ENCODE data around the gene MLXIP.
"Not testable (repeated sequence)": the region's sequence is repeated elsewhere in the genome, so short reads cannot be mapped to it uniquely, and the experiment has no call there.

Gene MLXIP

DNA sequence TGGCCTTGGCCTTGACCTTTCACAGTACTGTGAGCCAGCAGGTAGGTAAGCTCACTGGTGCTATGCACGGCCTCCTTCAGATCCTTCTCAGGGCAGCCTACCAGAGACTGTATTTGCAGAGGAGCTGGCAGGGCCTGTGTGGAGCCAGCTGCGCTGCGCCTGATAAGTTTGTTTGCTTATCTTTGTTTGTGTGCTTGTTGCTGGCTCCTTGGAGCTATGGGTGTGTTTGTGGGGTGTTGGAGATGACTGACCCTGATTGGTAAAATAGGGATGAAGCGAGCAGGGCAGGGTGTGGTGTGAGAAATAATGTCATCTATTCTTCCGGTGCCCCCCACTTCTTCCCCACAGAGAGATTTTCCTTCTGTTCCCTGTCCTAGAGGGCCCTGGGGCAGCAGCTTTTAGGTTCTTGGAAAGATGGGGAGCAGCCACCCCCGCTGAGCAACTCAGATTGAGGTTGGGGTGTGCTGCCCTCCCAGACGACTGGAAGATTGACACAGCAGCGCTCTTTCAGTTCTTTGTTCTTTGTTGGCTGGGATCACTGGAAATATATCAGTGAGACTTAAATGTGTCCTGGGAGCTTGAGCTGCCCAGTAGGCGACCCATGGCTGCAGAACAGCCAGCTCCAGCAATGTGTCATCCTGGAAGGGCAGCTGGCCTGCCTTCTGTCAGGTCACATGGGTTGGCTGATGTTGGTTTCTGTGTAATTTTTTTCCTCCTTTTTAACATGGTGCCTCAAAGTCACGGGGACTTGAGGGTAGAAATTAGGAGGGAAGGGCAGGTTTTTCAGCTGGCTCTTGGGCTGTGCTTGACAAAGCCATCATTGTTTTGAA, 19.6 kb downstream of the MLXIP start:
- DNase-seq, result peak; percentile 49

DNA sequence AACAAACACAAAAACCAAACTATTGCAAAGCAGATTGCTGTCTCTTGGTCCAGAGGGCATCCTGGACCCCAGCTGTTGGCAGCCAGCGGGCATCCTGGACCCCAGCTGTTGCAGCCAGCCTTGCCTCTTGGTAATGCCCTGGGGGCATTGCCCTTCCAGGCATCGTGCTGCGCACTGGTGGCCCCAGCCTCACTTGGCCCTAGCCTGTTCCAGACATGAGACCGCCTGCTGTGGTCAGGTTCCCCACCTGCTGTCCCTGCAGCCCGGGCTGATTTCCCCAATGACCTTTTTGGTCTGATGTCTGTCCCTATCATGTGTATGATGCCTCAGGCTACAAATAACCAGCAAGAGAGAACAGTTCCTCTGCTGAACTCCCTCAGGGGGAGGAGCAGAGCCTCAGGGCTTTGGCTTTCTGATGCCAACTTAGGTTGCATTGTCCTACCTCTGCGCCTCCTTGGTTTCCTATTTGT, 20.8 kb downstream of the MLXIP start:
- DNase-seq, result no peak

DNA sequence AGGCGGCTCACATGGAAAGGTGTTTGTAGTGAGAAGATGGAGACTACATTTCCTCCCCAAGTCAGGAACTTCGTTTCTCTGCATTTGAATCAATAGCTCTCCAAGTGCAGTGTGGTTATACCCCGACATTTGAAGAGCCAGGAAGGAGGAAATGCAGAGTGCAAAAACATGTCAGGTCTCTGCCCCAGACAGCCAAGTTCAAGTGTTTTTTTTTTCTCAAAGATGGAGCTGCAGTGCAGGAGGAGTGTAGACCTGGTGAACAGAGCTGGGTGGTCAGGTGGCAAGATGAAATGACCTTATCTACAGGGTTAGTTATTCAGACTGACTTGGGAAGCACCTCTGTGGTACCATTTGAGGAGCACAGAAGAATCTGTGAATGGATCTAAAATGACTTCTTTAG, 21.3 kb downstream of the MLXIP start:
- no peak for DNase-seq

DNA sequence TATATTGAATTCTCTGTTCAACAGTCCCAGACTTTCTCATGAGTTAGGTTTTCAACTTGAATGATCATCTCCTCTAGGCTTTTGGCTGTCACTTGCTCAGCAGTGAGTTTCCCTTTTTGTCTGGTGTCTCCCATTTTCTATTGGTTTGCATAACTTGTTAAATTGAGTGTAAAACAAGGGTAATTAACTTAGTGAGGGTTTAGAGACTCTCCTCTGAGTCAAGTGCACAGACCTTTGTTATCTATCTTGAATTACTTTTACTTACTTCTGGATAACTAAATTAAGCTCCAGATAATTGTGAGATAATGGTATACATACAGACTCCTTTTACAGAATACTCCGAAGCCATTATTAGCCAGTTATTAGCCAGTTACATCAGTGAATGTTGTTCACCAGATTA, 22.0 kb downstream of the MLXIP start:
- no peak for DNase-seq

DNA sequence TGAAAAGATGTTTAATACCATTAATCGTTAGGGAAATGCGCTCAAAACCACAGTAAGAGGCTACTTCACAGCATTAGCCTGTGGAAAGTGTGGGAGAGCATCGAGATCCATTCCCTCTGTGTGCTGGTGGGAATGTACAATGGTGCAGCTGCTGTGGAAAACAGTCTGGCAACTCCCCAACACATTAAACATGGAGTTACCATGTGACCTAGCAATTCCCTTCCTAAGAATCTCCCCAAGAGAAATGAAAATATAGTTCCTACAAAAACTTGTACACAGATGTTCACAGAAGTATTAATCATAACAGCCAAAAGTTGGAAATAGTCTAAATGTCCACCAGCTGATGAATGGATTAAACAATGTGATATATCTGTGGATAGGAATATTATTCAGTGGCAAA, 23.8 kb downstream of the MLXIP start:
- DNase-seq, result no peak

DNA sequence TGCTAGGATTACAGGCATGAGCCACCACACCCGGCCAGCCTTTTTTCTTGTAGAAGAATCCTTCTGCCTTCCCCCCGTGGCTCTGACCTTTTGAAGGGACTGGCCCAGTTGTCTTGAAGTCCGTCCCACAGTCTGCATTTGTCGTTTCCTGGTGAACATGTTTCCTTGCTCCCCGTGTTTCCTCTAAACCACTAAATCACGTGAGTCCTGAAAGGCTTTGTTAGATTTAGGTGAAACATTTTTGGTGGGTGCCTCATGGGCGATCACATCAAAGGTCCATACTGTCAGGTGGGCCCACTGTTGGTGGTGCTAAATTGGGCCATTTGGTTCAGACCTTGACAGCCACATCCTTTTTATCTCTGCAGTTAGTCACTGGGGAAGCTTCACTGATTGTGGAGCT, 26.3 kb downstream of the MLXIP start:
- no peak for DNase-seq

DNA sequence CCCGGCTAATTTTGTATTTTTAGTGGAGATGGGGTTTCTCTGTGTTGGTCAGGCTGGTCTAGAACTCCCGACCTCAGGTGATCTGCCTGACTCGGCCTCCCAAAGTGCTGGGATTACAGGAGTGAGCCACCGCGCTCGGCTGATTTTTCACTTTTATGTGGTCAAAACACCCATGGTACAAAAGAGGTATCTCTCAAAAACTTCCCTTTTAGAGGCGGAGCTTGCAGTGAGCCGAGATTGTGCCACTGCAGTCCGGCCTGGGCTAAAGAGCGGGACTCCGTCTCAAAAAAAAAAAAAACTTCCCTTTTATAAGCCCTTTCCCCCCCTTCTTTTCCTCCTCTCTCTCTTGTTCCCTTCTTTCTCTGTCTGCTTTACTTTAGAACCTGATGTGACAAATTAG, 26.9 kb downstream of the MLXIP start:
- peak; percentile 15 for DNase-seq

DNA sequence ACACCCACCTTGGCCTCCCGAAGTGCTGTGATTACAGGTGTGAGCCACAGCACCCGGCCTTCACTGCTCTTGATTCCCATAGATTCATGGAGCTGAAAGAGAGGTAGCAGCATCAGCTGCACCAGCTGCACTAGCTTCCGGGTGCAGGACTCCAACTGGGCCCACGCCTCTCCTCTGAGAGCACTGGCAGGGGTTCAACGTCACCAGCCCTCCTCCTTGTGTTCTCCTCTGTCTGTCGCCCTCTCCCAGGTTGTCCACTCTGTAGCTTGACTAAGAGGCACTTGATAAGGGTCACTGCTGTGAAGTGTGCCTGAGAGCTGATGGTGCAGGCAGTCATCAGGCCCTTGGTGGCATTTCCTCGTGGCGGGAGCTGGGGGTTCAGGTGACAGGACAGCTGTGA, 28.3 kb downstream of the MLXIP start:
- DNase-seq, result no peak

DNA sequence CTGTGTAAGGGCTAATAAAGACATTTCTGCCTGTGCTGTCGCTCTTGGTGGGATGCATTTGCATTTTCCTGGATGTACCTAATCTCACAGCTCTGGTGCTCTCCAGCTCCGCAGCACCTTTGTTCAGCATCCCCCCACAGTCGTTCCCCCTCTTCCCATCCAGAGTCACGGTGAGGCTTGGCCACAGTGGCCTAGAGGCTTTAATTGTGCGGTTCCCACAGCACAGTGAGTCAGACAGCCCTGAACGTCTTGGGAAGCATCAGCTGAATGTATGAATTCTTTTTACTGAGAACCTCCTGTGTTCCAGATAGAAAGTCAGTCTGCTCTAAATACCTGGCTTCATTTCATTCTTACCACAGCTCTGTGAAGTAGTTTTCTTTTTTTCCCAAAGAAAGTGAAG, 28.7 kb downstream of the MLXIP start:
- no peak for DNase-seq

DNA sequence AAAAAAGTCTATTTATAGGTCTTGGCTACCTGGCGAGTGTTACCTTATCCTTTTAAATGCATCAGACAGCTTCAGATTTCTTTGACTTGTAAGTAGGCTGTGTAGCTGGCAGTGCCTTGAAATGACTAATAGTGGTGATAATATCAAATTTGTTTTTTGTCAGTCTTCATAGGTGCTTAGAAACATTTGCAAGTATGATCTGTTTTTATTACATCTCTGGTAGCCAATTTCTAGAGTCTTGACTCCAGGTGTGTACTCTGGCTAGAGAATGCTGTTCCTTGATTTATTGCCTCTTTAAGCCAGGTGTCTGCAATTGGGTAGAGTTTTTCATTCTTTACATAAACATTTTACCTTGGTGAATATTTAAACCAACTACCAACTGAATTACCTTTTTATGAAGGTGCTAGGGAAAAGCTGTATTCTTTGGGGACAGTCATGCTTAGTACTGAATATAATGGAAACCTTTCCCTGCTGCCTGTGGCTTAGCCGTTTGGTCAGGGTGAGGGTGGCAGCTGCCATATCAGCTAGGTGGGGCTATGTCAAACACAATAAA, 32.6 kb downstream of the MLXIP start:
- no peak for DNase-seq

DNA sequence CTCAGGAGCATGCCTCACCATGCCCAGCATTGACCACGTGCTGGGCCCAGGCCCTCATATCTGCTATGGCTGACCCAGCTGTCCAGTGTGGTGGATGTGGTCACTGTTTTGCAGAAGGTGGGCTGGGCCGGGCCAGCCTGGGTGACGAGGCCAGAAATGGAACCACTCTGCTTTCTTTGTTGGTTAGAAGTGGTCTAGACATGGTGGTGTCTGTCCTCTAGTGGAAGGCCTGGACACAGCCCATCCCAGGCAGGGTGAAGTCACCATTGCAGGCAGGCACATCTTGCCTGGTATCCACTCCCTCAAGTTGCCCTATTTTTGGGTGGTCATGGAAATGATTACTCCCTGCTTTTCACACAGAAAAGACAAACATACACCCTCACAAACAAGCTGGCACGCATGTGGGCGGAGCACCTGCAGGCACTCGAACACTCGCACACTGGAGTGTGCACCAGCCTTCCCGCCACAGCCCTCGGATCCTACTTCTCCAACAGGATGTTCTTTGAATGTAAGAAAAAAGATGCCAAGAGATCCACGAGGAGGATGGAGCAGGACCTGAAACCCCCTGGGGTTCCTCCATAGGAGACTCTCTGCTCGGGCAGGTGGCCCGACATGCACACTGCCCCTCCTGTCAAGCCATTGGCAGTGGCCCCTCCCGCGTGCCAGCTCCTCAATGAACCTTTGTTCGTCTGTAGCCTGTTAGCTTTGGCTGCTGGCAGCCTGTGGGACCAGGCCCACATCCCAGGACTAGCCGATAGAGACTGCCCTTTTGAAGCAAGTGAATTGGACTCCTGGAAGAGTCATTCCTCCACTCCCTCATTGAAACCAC, 38.4 kb downstream of the MLXIP start:
- DNase-seq, result peak; percentile 9

DNA sequence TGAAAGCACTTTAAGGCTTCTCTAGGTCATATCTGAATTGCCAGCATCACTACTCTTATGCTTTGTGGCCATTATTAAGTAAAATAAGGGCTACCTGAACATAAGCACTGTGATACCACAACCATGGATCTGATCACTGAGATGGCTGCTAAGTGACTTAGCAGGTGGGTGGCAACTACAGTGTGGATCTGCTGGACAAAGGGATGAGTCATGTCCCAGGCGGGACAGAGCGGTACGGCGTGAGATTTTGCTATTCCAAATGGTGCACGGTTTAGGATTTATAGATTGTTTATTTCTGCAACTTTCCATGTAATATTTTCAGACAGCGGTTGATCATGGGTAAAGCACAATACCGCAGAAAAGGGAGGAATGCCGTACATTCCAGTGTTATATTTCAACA, 39.4 kb downstream of the MLXIP start:
- no peak for DNase-seq

DNA sequence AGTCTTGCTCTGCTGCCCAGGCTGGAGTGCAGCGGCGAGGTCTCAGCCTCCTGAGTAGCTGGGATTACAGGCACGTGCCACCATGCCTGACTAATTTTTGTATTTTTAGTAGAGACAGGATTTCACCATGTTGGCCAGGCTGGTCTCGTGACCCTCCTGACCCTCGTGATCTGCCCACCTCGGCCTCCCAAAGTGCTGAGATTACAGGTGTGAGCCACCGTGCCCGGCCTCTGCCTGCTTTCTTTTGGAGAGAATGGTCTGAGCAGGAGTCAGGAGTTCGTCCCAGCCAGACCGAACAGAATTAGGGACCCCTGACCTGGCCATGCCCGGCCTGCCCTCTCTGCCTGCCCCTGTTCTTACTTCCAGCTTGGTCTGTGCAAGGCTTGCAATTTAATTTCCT, 42.8 kb downstream of the MLXIP start:
- not testable (repeated sequence) for DNase-seq

DNA sequence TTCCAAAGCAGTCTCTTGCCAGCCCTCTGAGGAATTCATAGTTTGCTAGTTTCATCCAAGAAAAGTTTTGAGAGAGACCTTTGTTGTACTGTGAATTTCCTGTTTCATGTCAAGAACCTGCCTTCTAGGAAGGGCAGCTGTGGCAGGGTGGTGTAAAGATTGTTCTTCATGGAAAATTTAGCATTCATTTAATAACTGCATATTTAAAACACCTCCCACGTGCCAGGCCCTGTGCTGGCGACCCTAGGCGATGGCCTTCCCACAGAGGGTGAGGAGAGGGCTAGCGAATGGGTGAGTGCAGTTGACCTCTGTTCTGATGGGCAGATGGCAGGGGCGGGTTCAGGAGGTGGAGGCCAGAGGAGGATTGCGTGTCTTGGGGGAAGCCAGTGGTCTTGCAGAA, 43.2 kb downstream of the MLXIP start:
- no peak for DNase-seq

DNA sequence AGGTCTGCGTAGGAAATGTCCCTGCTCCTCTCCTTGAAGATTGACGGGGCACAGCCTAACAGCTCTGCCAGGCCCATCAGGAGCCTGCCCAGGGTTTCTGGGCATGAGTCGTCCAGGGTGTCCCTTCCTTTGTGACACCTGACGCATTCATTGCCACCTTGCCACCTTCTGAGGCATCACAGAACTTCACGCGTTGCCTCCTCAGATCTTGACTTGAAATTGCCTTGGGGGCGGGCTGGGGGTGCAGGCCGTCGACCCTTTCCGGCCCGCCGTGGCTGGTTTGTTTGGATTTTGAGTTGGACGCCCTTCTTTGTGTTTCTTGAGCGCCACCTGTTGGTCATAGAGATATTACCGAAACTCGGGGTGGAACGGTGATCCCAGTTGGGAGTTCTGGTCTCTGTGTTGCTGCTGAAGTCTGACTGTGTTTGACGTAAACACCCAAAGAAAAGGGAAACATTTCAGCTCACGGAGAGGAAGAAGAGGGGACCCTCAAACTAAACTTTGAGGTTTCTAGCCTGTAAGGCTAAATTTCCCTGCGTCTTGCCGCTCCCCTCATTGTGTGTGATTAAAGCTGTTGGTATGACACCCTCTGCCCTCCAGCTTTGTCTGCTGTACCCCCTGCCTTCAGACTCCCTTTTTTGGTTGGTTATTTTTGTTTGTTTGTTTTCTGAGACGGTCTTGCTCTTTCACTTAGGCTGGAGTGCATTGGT, 44.6 kb downstream of the MLXIP start:
- peak; percentile 49 for DNase-seq

DNA sequence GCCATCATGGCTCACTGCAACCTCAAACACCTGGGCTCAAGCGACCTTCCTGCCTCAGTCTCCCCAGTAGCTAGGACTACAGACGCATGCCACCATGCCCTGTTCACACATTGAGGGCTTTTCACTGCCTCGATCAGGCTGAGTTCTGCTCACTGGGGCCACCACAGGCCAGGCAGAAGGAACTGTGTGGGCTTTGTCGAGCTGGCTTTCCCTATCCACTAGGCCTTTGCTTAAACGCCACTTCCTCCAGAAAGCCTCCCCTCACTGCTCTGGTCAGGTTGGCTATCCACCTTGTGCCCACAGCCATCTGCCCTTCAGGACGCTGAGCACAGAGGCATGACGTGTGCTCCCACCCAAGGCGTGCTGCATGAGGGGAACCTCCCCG, 45.2 kb downstream of the MLXIP start:
- no peak for DNase-seq

DNA sequence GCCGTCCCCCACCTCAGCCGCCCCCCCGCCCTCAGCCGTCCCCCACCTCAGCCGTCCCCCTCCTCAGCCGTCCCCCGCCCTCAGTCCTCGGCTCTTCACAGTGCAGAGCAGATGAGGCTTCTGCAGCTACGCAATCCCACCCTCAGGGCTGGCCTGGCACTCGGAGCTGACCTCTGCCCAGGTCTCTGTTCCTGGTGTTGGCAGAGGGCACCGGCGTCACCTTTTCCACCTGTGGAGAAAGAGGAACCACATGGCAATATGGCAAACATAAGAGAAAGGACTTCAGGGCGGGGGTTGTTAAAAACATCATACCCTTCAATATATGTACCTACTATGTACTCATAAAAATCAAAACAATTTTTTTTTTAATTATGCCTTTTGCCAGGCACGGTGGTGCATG, 45.8 kb downstream of the MLXIP start:
- DNase-seq, result no peak

DNA sequence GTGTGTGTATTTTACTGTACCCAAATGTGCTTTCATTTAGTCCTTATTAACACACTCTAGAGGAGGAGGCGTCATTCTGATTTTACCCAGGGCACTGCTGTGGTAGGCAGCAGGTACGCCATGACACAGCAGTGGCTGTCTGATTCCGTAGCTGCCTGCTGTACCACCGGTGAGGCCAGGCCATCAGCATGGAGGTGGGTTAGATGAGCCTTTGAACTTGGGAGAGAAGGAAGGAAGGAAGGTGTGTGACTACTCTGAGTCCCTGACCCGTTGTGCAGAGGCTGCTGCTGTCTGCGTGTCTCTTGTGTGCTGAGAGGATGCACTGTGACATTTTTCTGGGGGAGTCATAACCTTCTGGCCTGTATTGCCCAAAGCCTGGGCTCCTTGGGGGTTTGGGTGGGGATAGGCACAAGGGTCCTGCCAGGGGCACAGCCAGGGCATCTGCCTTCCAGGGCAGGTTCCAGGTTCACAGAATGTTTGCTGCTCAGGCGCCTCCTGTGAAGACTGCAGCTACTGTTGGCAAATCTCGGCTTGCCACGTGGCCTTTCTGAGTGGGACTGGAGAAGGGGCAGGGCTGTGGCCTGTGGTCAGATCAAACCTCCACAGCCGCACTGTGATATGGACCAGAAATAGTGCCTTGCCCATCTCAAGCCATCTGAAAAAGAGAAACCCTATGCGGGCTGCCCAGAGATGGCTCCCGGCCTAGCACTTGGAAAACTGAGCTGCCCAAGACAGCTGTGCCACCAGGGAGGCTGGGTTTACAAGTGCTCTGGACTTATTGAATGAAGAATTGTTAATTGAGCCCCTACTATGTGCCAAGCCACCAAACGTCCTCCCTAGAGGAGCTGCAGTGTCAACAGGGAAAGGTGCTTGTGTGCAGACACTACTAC, 47.1 kb downstream of the MLXIP start:
- peak; percentile 73 for DNase-seq

DNA sequence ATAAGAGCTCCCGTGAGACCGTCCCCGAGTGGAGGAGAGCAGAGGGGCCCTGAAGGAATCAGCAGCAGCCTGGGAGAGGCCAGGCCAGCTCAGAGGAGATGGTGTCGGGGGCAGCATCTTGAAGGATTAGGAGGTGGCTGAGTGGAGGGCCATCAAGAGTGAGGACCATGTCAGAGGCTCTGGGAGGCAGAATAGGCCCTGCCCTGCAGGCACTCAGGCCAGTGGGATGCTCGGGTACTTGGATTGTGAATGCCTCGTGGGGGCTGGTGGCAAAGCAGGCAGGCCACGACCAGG, 47.7 kb downstream of the MLXIP start:
- DNase-seq, result no peak

DNA sequence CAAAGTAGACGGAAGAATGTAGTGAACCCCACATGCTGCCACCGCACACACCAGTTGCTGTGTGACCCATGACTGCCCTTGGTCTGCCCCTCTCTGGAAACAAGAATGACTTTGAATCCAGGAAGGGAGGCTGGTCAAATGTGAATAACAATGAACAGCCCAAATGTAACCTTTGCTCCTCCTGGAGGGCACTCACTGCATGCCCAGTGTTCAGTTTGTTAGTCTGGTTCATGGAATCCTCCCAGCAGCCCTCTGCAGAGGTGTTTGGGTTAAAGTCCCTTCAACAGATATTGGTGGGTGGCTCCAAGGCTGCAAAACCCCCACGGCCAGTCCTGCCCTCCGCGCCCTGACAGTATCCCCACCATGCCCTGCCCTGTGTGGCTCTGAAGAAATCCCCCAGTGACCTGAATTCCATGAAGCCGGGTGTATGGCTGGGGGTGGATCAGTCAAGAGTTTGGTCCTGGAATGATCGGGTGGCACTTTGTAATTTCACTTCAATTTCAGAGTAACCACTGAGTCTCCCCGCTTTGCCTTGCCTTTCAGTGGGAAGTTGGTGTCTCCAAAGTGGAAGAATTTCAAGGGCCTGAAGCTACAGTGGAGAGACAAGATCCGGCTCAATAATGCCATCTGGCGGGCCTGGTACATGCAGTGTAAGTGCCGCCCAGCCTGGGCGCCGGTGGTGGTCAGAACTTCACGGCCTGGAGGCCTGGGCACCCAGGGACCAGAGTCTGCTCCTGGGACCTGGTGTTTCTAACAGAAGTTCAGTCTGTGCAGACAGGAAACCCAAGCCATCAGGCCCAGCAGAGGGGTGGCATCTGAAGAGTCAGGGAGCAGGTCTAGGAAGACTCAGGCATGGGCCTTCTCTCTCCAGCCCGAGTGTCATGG, 48.4 kb downstream of the MLXIP start:
- DNase-seq, result no peak

DNA sequence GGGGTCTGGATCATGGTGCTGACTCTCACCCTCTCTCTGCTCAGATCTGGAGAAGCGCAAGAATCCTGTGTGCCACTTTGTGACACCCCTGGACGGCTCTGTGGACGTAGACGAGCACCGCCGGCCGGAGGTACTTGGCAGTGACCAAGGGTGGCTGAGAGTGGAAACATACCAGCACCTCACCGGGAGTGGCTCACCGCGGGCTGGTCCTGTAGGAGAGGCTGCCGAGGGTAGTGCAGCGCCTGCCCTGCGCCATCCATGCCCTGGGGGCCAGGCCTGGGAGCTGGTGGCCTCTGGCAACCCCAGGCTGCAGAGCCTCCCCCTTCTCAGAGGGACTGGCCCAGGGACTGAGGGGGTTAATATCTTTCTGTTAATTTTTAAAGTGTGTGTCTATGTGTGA, 49.3 kb downstream of the MLXIP start:
- DNase-seq, result no peak
